SH-SY5Y (cell line): ENCODE results near the gene SERF1A.
"Not testable (repeated sequence)": the region's sequence is repeated elsewhere in the genome, so short reads cannot be mapped to it uniquely, and the experiment has no call there.

ENCODE experiments used
- GATA2 ChIP-seq: IDR thresholded peaks from 2 replicates; pipeline ENCODE4 v1.6.1; 2011; ENCODE audit warnings: mild to moderate bottlenecking, low read depth, low read length
- GATA3 ChIP-seq: IDR thresholded peaks from 2 replicates; pipeline ENCODE4 v1.6.1; 2011; ENCODE audit warnings: low read depth, mild to moderate bottlenecking, low read length, moderate library complexity

The SERF1A gene

DNA sequence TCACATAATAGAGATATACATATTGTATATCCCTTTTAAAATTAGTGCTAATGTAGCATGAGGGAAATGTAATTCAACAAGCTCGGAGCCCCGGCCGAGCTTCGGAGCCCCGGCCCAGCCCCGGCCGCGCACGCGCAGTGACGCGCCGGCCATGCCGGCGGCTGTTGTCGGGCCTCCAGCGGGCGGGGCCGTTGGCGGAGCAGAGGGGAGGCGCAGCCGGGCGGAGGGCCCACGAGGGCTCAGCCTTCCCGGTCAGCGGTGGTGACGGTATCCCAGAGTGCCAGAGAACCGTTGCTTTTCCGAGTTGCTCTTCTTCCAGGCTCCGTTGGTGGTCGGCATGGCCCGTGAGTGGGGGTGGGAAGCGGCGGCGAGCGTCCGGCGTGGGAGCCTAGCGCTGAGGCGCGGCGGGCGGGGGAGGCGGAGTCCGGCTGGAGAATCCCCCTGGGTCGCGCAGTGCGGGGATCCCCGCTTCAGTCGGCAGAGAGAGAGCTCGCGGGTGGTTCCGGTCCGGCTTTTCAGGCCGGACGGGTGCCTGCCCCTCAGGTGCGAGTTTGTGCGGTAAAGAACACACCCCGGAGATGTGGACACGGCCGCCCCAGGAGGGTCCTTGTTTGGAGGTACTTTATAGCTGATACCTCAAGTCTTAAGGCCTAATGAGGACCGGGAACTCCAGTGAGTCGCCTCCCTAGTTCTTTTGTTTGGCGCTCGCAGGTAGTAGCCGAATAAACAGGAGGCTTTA, at the start of gene SERF1A:
Gene SERF1A (plus strand): TSS at position 137 of the 739 bp plus-strand sequence. CDS start 201 bp downstream, at position 338.
- TF ChIP-seq GATA2, GATA3: not testable (repeated sequence)
